ENCODE results near the gene DHCR24.

DHCR24 gene

GRCh38 chr1:54813485-54814125 lies 73.4 kb downstream of the DHCR24 start:
- no peak for FAIRE-seq

GRCh38 chr1:54812801-54813484 lies 74.1 kb downstream of the DHCR24 start:
- FAIRE-seq, result no peak

DNA sequence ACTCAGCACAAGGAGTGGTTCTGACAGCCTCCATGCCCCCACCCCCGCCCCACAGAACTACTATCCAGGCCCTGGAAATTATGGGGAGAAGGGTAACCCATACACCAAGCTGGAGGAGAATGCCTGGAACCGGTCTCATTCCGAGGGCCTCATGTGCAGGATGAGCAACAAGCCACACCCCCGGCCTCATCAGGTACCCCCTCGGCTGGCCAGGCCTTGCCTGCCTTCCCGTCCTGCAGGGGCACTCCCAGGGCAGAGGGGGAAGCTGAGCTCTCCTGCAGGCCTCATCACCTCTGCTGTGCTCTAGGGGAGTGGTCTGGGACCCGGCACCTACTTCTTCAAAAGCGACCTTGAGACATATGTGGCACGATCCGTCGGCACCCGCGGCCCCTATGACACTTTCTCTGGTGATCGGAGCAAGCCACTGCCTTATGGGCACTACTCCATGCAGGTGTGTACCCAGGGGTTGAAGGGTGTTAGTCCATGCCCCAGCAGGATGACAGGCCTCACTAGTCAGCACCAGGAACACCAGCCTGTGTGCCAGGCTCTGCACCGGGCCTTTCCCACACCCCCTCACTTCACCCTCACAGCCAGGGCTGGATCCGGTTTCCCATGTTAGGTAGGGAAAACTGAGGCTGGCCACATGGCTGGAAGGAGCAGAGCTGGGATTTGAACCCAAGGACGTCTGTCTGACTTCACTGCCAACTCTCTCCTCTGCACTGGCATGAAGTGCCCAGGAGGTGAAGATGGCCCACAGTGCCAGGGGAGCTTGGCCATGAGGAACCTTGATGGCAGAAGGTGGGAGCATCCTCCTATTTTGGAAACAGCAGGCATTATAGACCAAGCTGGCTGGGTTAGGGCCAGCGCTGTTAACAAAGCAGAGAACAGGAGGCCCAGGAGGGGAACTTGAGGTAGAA lies 75.0 kb downstream of the DHCR24 start:
- no peak for FAIRE-seq

GRCh38 chr1:54811066-54811465 lies 75.9 kb downstream of the DHCR24 start:
- FAIRE-seq, result no peak

GRCh38 chr1:54810153-54810942 lies 76.6 kb downstream of the DHCR24 start:
- no peak for FAIRE-seq

GRCh38 chr1:54809496-54810074 lies 77.4 kb downstream of the DHCR24 start:
- no peak for FAIRE-seq

GRCh38 chr1:54808443-54809207 lies 78.4 kb downstream of the DHCR24 start:
- no peak for FAIRE-seq

DNA sequence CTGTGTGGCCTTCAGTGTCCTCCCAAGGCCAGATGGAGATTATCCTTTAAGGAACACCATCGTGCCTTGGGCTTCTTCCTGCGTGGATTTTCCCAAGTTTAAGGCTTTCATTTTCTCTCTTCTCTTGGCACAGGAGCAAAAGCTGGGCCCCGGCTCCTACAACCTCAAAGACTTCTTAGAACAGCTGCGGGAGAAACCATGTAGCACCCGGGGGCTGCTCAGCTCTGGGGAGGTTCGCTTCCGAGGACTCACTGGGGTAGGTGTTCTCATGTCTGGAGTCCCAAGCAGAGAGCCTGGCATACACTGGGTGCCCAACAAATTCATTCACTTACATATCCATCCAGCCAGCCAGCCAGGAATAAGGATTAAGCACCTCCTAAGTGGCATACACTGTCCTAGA lies 79.2 kb downstream of the DHCR24 start:
- no peak for FAIRE-seq

DNA sequence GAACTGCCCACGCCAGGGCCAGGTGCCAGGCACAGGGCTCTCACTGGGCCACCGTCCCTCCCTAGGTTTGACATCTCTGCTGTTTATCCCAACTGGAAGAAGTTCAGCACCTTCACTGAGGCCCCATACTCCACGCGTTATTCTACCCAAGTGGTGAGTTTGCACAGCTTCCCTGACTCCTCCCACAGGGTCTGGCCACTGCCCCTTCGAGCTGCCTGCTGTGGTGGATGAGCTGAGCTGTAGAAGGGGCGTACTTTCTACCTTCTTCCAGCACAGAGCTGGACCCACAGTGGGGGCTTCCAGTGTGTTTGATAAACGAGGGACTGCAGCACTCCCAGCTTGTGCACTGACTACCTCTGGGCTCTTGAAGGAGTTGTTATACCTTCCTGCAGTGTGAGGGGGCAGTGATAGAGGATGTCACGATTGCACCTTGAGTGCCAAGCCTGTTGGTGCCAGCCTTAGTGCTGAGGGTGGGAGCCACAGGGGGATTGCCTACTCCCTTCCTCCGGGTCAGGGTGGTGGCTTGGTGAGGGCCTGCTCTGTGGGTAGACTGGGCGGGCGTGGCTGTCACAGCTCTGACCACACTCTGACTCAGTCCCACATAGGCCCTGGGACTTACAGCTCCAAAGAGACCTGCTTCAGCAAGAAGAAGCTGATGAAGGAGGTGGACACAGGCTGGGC lies 79.9 kb downstream of the DHCR24 start:
- FAIRE-seq, result no peak

GRCh38 chr1:54805981-54806381 lies 81.0 kb downstream of the DHCR24 start:
- FAIRE-seq, result no peak

DNA sequence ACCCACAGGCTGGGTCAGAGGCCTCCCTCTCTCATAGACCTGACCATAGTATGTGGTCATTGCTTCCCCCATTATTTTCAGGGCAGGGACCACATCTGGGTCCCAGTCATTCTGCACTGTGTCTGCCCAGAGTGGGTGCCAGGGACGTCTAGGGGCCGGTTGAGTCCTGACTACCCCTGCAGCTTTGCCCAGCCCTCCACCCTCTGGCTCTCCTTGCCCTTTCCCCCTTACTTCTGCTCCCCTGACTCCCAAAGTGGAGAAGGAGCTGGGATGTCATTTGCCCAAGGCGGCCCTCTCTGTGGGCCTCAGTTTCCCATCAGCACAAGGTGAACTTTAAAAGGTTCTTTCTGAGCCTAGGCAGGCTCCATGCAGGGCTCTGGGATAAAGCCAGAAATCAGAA lies 81.5 kb downstream of the DHCR24 start:
- FAIRE-seq, result no peak

DNA sequence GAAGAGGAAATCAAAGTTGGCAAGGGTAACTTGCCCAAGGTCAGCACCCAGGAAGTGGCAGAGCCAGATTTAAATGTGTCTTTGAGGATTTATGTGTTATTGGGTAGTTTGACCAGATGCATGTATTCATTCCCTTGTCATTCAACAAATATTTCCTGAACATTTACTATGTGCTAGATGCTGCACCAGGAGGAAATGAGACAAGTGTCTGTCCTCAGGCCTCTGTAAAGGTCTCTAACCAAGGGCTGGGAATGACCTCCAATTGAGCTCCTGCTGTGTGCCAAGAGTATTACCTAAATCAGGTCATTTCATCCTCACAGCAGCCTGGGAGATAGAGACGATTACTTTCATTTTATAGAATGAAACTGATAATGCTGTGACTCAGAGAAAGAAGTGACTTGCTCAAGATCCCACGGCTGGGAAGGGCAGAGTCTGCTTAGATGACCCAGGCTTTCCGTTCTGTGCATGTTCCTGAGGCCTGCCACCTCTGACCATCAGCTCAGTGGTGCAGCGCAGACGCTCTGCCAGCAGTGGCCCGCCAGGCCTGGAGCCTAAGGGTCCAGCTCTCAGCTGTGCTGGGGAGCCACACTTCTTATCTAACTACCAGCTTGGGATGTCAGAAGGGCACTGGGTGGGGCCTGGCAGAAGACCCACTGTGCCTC lies 82.4 kb downstream of the DHCR24 start:
- FAIRE-seq, result no peak

DNA sequence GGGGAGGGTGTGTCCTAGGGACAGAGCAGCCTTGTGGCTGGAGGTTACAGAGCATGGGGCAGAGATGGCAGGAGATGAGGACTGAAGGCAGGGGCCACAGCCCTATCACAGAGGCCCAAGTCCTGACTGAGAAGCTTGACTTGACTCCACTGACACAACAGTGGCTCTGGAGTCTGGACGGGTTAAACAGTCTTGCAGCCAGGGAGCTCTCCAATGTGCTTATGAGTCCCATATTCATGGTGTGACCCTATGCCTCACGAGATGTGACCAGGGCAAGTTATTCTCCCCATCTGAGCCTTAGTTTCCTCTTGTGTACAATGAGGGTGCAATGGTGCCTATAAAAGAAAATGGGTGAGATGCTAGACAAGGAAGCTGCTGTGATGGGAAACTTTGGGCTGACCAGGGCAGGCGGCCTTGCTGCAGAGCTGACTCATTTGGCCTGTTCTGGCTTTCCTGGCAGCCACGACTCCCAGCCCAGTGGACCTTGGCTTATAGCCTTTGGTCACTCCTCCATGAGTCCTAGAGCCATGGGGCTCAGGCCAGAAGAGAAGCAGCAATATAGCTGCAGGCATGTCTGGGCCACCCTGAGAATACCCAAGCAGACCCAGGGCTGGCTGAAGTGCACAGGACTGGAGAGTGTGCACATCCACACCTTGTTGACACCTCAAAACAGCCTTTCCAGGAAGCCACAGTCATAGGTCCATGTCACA lies 83.1 kb downstream of the DHCR24 start:
- FAIRE-seq, result no peak

- FAIRE-seq, result no peak
Measured at GRCh38 chr1:54800899-54801759, 85.9 kb downstream of the DHCR24 start, which contains the start of gene TTC22. TSS of gene TTC22 (minus strand) at chr1:54801323. CDS start at chr1:54801163, 160 bp downstream.

DNA sequence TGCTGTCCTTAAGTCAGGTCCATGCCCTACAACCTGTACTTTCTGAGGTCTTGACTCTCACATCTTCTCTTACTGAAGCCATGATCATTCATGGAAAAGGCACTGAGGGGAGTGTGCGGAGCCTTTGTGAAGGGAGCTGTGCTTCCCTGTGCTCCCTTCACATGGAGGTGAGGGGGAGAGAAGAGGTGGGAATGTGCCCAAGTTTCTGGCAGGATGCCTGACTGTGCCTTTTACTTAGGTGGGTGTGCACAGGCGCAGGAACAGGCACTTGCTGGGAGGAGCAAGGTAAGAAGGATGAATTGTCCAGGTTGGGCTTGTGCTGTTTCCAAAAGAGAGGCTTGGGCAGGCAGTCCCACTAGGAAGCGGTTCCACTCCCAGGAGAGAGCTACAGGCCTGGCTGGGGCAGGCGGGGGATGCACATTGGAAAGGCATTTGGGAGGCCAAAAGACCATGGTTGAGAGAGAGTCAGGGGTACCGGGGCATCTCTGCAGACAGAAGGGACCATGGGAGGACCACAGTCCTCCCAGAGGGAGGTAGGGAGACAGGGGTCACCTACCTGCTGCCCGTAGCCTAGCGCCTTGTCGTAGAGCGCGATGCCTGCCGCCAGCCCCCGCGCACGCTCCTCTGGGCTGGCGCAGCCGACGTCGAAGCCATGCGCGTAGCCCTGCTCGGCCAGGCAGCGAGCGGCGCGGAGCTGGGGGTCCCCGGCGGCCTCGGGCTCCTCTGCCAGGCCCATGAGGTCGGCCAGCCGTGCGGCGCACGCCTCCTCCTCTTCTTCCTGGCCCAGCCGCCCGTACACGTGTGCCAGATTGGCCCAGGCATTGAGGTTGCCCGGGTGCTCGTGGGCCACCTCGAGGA lies 86.7 kb downstream of the DHCR24 start:
- FAIRE-seq, result no peak

Data from A204.1 (cell line).